Hepatocyte (in vitro differentiated cells): ENCODE data around the gene SNX10. TPM values are rescaled to one million over a fixed set of nuclear protein-coding genes. Genes with fewer than 3 reads are reported as not detected.

Experiments
- DNase-seq: peaks from one replicate; pipeline ENCODE4 v3.0.0-alpha.2; 2016; ENCODE audit warnings: low spot score
- H2AFZ ChIP-seq: fragments of 200-600 bp; sonication (generic); 2 replicates; pipeline ENCODE4 v1.6.0; 2016; ENCODE audit warnings: antibody characterized with exemption, mild to moderate bottlenecking
- H3K27ac ChIP-seq: fragments of 200-600 bp; sonication (generic); 2 replicates; pipeline ENCODE4 v1.5.1; 2016; ENCODE audit warnings: mild to moderate bottlenecking
- H3K27me3 ChIP-seq: fragments of 200-600 bp; sonication (generic); 2 replicates; pipeline ENCODE4 v1.6.1; 2016
- H3K36me3 ChIP-seq: fragments of 200-600 bp; sonication (generic); replicated peaks from 2 replicates; pipeline ENCODE4 v1.5.1; 2016; ENCODE audit warnings: low read depth; ENCODE audit not compliant: insufficient read depth
- H3K4me1 ChIP-seq: fragments of 200-600 bp; sonication (generic); 2 replicates; pipeline ENCODE4 v1.5.1; 2016; ENCODE audit warnings: mild to moderate bottlenecking, moderate library complexity; ENCODE audit not compliant: insufficient read depth
- H3K4me2 ChIP-seq: fragments of 200-600 bp; sonication (generic); 2 replicates; pipeline ENCODE4 v1.6.0; 2016
- H3K4me3 ChIP-seq: fragments of 200-600 bp; sonication (generic); 2 replicates; pipeline ENCODE4 v1.5.1; 2016; ENCODE audit warnings: mild to moderate bottlenecking
- H3K79me2 ChIP-seq: fragments of 200-600 bp; sonication (generic); 2 replicates; pipeline ENCODE4 v1.6.0; 2017; ENCODE audit warnings: mild to moderate bottlenecking
- H3K9me2 ChIP-seq: fragments of 200-600 bp; sonication (generic); replicated peaks from 2 replicates; pipeline ENCODE4 v1.6.0; 2017; ENCODE audit warnings: mild to moderate bottlenecking; ENCODE audit not compliant: insufficient read depth
- H3K9me3 ChIP-seq: fragments of 200-600 bp; sonication (generic); 2 replicates; pipeline ENCODE4 v1.5.1; 2016; ENCODE audit warnings: low read depth, mild to moderate bottlenecking
- H4K20me1 ChIP-seq: fragments of 200-600 bp; sonication (generic); 2 replicates; pipeline ENCODE4 v1.6.0; 2016; ENCODE audit warnings: mild to moderate bottlenecking; ENCODE audit not compliant: insufficient read depth, poor library complexity, severe bottlenecking
- EZH2 ChIP-seq: fragments of 200-600 bp; sonication (generic); IDR thresholded peaks from 2 replicates; pipeline ENCODE4 v1.6.1; 2016; ENCODE audit warnings: antibody characterized with exemption, mild to moderate bottlenecking, borderline replicate concordance
- EZH2phosphoT487 ChIP-seq: fragments of 200-600 bp; sonication (generic); IDR thresholded peaks from one replicate; pipeline ENCODE4 v1.6.1; 2018; ENCODE audit warnings: antibody characterized with exemption, mild to moderate bottlenecking, low read depth, moderate library complexity; ENCODE audit not compliant: unreplicated experiment, severe bottlenecking
- WGBS: methylation state at CpG from one replicate; pipeline ENCODE4 v1.1.6; 2016; ENCODE audit warnings: low lambda C conversion rate; ENCODE audit errors: missing lambda C conversion rate; 5-methylcytosine and 5-hydroxymethylcytosine counted together
- polyA plus RNA-seq: library from polyadenylated mRNA; unstranded; fragments of >200 nt; fragmentation: Nextera tagmentation; extraction: Ambion mirVana; gene quantifications from 2 replicates; pipeline ENCODE4 v1.2.1, GENCODE V29; 2016
- total RNA-seq: library from RNA; depleted of rRNA; stranded (reverse); fragments of >200 nt; gene quantifications from 2 replicates; pipeline ENCODE4 v1.2.3, GENCODE V29; 2014
- TF ChIP-seq, protein P1 (sequence below): fragments of 200-600 bp; sonication (generic); IDR thresholded peaks from 2 replicates; pipeline ENCODE4 v1.5.1; 2016; ENCODE audit warnings: antibody characterized with exemption, mild to moderate bottlenecking; ENCODE audit not compliant: poor library complexity

The SNX10 gene
- total and polyA plus RNA-seq, 2 experiments from 2014 or later = 6.1 to 8.2 TPM

- no peaks in the 10 kb centered on the region for H4K20me1 ChIP-seq
- H3K9me3 ChIP-seq = no peaks in the 10 kb centered on the region
- no peaks in the 10 kb centered on the region for H3K4me1 ChIP-seq
- H3K9me2 ChIP-seq = no peaks in the 10 kb centered on the region
- H3K36me3 ChIP-seq = no peaks in the 10 kb centered on the region
- H3K4me3 ChIP-seq = no peak overlapping the region
- H2AFZ ChIP-seq = no peak overlapping the region
- no peaks in the 10 kb centered on the region for H3K79me2 ChIP-seq
- peak overlapping the region; percentile 25 for H3K27ac ChIP-seq
- peak overlapping the region; percentile 7 for H3K4me2 ChIP-seq
- no peak for DNase-seq
- no peaks in the 10 kb centered on the region for H3K27me3 ChIP-seq
- TF ChIP-seq EZH2phosphoT487 (no peak), EZH2 (no peak)
- TF ChIP-seq, protein P1, sequence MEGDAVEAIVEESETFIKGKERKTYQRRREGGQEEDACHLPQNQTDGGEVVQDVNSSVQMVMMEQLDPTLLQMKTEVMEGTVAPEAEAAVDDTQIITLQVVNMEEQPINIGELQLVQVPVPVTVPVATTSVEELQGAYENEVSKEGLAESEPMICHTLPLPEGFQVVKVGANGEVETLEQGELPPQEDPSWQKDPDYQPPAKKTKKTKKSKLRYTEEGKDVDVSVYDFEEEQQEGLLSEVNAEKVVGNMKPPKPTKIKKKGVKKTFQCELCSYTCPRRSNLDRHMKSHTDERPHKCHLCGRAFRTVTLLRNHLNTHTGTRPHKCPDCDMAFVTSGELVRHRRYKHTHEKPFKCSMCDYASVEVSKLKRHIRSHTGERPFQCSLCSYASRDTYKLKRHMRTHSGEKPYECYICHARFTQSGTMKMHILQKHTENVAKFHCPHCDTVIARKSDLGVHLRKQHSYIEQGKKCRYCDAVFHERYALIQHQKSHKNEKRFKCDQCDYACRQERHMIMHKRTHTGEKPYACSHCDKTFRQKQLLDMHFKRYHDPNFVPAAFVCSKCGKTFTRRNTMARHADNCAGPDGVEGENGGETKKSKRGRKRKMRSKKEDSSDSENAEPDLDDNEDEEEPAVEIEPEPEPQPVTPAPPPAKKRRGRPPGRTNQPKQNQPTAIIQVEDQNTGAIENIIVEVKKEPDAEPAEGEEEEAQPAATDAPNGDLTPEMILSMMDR = no peak
Observed at GRCh38 chr7:26365901-26366275, 74.2 kb downstream of the SNX10 start.

GRCh38 chr7:26367219-26367711 is 75.6 kb downstream of the SNX10 start:
- Histone ChIP-seq H3K27me3 (no peaks in the 10 kb centered on the region), H3K4me2 (no peak overlapping the region), H3K27ac (no peak overlapping the region), H3K79me2 (no peaks in the 10 kb centered on the region), H2AFZ (no peak overlapping the region), H3K9me3 (no peaks in the 10 kb centered on the region), H3K4me3 (no peak overlapping the region), H3K36me3 (no peaks in the 10 kb centered on the region), H3K9me2 (no peaks in the 10 kb centered on the region), H3K4me1 (no peaks in the 10 kb centered on the region), H4K20me1 (no peaks in the 10 kb centered on the region)
- 83% methylated on average over 6 of the region's 6 CpGs for WGBS
- no peak for TF ChIP-seq EZH2
- TF ChIP-seq, protein P1 = no peak
- no peak for TF ChIP-seq EZH2phosphoT487
- no peak for DNase-seq

- H3K9me2 ChIP-seq = no peaks in the 10 kb centered on the region
- no peaks in the 10 kb centered on the region for H3K36me3 ChIP-seq
- no peaks in the 10 kb centered on the region for H4K20me1 ChIP-seq
- H3K4me3 ChIP-seq = no peak overlapping the region
- no peak for DNase-seq
- H3K4me1 ChIP-seq = no peaks in the 10 kb centered on the region
- H3K27me3 ChIP-seq = no peaks in the 10 kb centered on the region
- no peaks in the 10 kb centered on the region for H3K79me2 ChIP-seq
- H3K4me2 ChIP-seq = no peak overlapping the region
- WGBS = 79% methylated on average over 2 of the region's 2 CpGs
- H3K9me3 ChIP-seq = no peaks in the 10 kb centered on the region
- H3K27ac ChIP-seq = no peak overlapping the region
- H2AFZ ChIP-seq = no peak overlapping the region
- TF ChIP-seq EZH2 = no peak
- TF ChIP-seq, protein P1 = peak; percentile 34
Observed at GRCh38 chr7:26368542-26368941, 76.9 kb downstream of the SNX10 start.

- DNase-seq = peak; percentile 71
- H3K27me3 ChIP-seq = peaks cover 7% of the 10 kb centered on the region
- 10% methylated on average over 4 of the region's 4 CpGs for WGBS
Observed at GRCh38 chr7:26369593-26369992, 77.9 kb downstream of the SNX10 start.

More at GRCh38 chr7:26369593-26369992, 77.9 kb downstream of the SNX10 start:
- no peaks in the 10 kb centered on the region for H3K36me3 ChIP-seq
- no peak overlapping the region for H3K4me2 ChIP-seq
- TF ChIP-seq, protein P1 = peak; percentile 84
- no peak for TF ChIP-seq EZH2phosphoT487
- no peak overlapping the region for H3K27ac ChIP-seq
- no peak overlapping the region for H3K4me3 ChIP-seq
- H3K9me2 ChIP-seq = no peaks in the 10 kb centered on the region
- no peaks in the 10 kb centered on the region for H3K79me2 ChIP-seq
- H4K20me1 ChIP-seq = no peaks in the 10 kb centered on the region
- H3K4me1 ChIP-seq = no peaks in the 10 kb centered on the region
- no peak overlapping the region for H2AFZ ChIP-seq
- no peaks in the 10 kb centered on the region for H3K9me3 ChIP-seq
